ENCODE data around the gene SH3TC1. TPM values are rescaled to one million over a fixed set of nuclear protein-coding genes. Genes with fewer than 3 reads are reported as not detected.

Gene SH3TC1
- total and polyA plus RNA-seq, 2 of the 13 experiments (the other 11 are each of a cell fraction or from before 2014, with no cell fraction given), result 14.9 to 21.8 TPM

GRCh38 chr4:8155048-8155447, 44.0 kb upstream of the SH3TC1 start:
- BruUV-seq (replicated peaks), result no TSS peak
- Histone ChIP-seq H3K79me2 (ENCODE audit: insufficient read depth, low read length) (no peaks in the 10 kb centered on the region), H3K9me3 (ENCODE audit: low read length) (no peaks in the 10 kb centered on the region), H3K27ac (ENCODE audit: extremely low read length, insufficient read depth, low read length) (no peak overlapping the region), H3K4me2 (ENCODE audit: low read depth, low read length) (no peak overlapping the region), H4K20me1 (ENCODE audit: insufficient read depth, low read length) (no peaks in the 10 kb centered on the region), H2AFZ (ENCODE audit: low read length) (no peak overlapping the region), H3K9ac (ENCODE audit: insufficient read depth, low read depth, low read length) (no peak overlapping the region), H3K27me3 (ENCODE audit: control insufficient read depth in 1 of 2, insufficient read depth in 2 of 2, low read length in 2 of 2) (peaks cover 12 to 62% of the 10 kb centered on the region in 2 experiments), H3K36me3 (replicated peaks in 1 of 2; ENCODE audit: control insufficient read depth in 1 of 2, insufficient read depth in 2 of 2, low read length in 2 of 2) (no peaks in the 10 kb centered on the region), H3K4me1 (ENCODE audit: insufficient read depth, low read length) (peaks cover 7% of the 10 kb centered on the region; the same call in 1 of the 2 replicates), H3K4me3 (replicated peaks in 1 of 3; ENCODE audit: insufficient read depth in 1 of 3, low read depth in 2 of 3, low read length in 3 of 3) (no peak overlapping the region)
- TF ChIP-seq PRDM10 (CRISPR knock-in tag; IDR thresholded peaks at IDR 0.05; ENCODE audit: low read depth) (no peak), HNRNPLL (IDR thresholded peaks at IDR 0.05; ENCODE audit: low read depth, low read length, poor library complexity, severe bottlenecking) (no peak), ZMYM3 (CRISPR knock-in tag; IDR thresholded peaks at IDR 0.05) (no peak), ZNF33B (CRISPR knock-in tag; IDR thresholded peaks at IDR 0.05) (no peak), ZNF3 (CRISPR knock-in tag; IDR thresholded peaks at IDR 0.05) (no peak)
- POLR2A ChIA-PET, result no interaction called here
- intact Hi-C loops (cut with micrococcal nuclease; ENCODE audit: unreplicated experiment) (no loop called here), in situ Hi-C loops (cut with HindIII; ENCODE audit: extremely low pct_ligation_motif_present, low pct_unique_long_range_greater_than_20kb) (no loop called here)
- FAIRE-seq, result no peak
- no peak for ATAC-seq
- WGBS (ENCODE audit: low lambda C conversion rate), result 25% methylated on average over 6 of the region's 6 CpGs
- no peak for DNase-seq (ENCODE audit: low spot score)
- CTCF ChIA-PET (ENCODE audit: low intra/inter-chr PET ratio, low total read pairs), result no interaction called here

All from HepG2 (cell line).